ENCODE data around the gene TIPRL. TPM values are rescaled to one million over a fixed set of nuclear protein-coding genes. Genes with fewer than 3 reads are reported as not detected.

The TIPRL gene
- total and polyA plus RNA-seq, 2 experiments from 2014 or later = 44.2 to 47.6 TPM

DNA sequence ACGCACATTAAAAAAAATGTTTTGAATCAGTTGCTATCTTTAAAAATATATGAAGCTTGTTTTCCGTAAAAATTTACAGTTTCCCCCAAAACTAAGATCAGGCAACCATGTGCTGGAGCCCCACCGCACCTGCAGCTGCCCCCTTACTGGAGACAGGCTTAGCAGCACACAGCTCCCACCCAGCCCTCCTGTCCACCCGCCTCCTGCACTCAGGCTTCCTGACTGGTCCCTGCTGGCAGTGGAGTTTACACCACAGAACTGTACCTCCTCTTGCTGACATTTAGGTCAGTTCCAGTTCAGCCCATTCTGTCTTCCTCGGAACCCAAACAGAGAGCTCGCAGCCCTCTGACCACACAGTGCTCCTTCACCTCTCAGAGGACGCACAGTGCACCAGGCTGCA lies 44.1 kb upstream of the TIPRL start:
- Histone ChIP-seq H3K79me2 (peaks cover 54% of the 10 kb centered on the region), H3K4me1 (ENCODE audit: insufficient read depth) (peaks cover 19% of the 10 kb centered on the region), H2AFZ (no peak overlapping the region), H4K20me1 (ENCODE audit: insufficient read depth, poor library complexity, severe bottlenecking) (no peaks in the 10 kb centered on the region), H3K9me3 (ENCODE audit: low read depth) (no peaks in the 10 kb centered on the region), H3K27me3 (no peaks in the 10 kb centered on the region), H3K4me3 (peak overlapping the region; percentile 92), H3K9me2 (replicated peaks; ENCODE audit: insufficient read depth) (no peaks in the 10 kb centered on the region), H3K4me2 (peak overlapping the region; percentile 98), H3K36me3 (replicated peaks; ENCODE audit: insufficient read depth, low read depth) (no peaks in the 10 kb centered on the region), H3K27ac (no peak overlapping the region)
- TF ChIP-seq EZH2phosphoT487 (IDR thresholded peaks at IDR 0.05; ENCODE audit: low read depth, severe bottlenecking, unreplicated experiment) (no peak), EZH2 (IDR thresholded peaks at IDR 0.05; ENCODE audit: borderline replicate concordance) (no peak), CTCF (IDR thresholded peaks at IDR 0.05; ENCODE audit: poor library complexity) (no peak)
- WGBS (ENCODE audit: low lambda C conversion rate, missing lambda C conversion rate) = 69% methylated on average over 7 of the region's 7 CpGs
- DNase-seq (ENCODE audit: low spot score) = no peak

DNA sequence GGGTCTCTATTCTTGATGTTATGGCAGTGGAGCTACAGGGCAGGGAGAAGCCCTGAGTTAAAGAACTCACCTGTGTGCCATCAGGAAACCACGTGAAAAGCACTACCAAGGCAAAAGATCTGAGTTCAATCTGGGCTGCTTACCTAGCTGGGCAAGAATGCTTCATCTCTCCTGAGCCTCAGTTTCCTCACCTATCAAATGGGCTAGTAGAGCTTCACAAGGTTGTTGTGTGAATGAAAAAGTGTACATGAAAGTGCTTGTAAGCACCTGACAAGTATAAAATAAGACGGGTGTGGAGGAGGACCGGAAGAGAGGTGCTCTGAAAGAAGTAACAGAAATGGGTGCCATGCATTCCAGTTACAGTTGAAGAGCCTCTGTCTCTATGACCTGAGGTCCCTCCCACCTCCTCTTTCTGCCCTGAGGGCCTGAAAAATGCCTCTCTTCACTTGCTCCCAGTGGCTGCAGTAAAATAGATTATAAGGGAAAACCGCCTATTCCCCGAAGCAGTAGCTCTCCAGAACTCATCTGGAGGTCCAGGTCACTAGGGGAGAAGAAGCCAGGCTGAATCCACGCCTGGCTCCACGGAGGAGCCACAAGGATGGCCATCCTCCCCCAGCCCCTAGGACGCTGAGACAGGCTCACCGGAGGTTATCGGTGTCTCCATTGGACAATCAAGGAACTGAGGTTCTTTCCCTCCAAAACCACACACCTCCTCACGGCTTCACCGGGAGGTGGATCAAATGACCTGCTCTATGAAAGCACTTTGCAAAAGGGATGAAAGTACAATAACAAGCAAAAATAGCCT lies 43.4 kb upstream of the TIPRL start:
- H3K9me2 ChIP-seq (replicated peaks; ENCODE audit: insufficient read depth) = no peaks in the 10 kb centered on the region
- peak overlapping the region; percentile 98 for H3K4me2 ChIP-seq
- peaks cover 19% of the 10 kb centered on the region for H3K4me1 ChIP-seq (ENCODE audit: insufficient read depth)
- peak overlapping the region; percentile 95 for H2AFZ ChIP-seq
- TF ChIP-seq EZH2 (IDR thresholded peaks at IDR 0.05; ENCODE audit: borderline replicate concordance) = no peak
- TF ChIP-seq CTCF (IDR thresholded peaks at IDR 0.05; ENCODE audit: poor library complexity) = no peak
- TF ChIP-seq EZH2phosphoT487 (IDR thresholded peaks at IDR 0.05; ENCODE audit: low read depth, severe bottlenecking, unreplicated experiment) = no peak
- H3K36me3 ChIP-seq (replicated peaks; ENCODE audit: insufficient read depth, low read depth) = no peaks in the 10 kb centered on the region
- peak overlapping the region; percentile 92 for H3K4me3 ChIP-seq
- no peaks in the 10 kb centered on the region for H3K9me3 ChIP-seq (ENCODE audit: low read depth)
- no peaks in the 10 kb centered on the region for H3K27me3 ChIP-seq
- H4K20me1 ChIP-seq (ENCODE audit: insufficient read depth, poor library complexity, severe bottlenecking) = no peaks in the 10 kb centered on the region
- H3K79me2 ChIP-seq = peaks cover 50% of the 10 kb centered on the region
- DNase-seq (ENCODE audit: low spot score) = no peak
- 24% methylated on average over 12 of the region's 12 CpGs for WGBS (ENCODE audit: low lambda C conversion rate, missing lambda C conversion rate)
- peak overlapping the region; percentile 96 for H3K27ac ChIP-seq

DNA sequence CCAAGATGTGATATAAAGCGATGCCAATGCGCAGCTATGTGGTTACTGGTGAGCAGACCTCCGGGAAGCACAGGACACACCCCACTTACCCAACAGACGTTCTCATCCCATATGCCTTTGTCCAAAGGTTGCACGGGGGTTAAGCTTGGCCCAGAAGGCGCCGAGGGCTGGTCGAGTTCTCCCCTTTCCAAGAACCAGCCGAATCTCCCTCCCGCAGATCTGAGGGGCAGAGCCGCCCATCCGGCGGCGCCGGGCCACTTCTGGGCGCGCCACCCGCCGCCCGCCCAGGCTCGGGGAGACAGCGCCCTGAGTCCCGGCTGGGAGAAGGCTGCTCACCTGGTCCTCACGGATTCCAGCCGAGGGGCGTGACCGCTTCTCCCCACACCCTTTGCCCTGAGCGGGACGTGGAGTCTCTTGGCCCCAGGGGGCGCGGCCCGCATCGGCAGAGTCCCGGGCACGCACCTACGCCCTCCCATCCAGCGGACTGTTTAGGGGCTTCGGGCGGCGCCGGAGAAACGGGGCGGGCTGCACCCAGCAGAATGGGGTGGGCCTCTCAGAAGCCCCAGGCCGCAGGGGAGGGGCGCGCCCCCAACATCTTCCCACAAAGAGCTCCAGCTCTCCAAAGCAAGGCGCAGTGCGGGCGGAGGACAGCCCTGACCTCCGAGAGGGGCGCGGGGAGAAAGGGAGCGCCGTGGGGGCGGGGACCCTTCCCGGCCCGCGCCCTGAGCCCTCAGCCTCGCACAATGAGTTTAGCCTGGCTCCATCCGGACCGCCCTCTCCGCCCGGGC lies 42.6 kb upstream of the TIPRL start:
- H3K9me2 ChIP-seq (replicated peaks; ENCODE audit: insufficient read depth) = no peaks in the 10 kb centered on the region
- H2AFZ ChIP-seq = peak overlapping the region; percentile 95
- H3K4me2 ChIP-seq = peak overlapping the region; percentile 98
- DNase-seq (ENCODE audit: low spot score) = peak; percentile 69
- H3K4me1 ChIP-seq (ENCODE audit: insufficient read depth) = peaks cover 19% of the 10 kb centered on the region
- H3K9me3 ChIP-seq (ENCODE audit: low read depth) = no peaks in the 10 kb centered on the region
- under 1% methylated on average over 47 of the region's 63 CpGs for WGBS (ENCODE audit: low lambda C conversion rate, missing lambda C conversion rate)
- H3K27me3 ChIP-seq = no peaks in the 10 kb centered on the region
- no peaks in the 10 kb centered on the region for H3K36me3 ChIP-seq (replicated peaks; ENCODE audit: insufficient read depth, low read depth)
- no peaks in the 10 kb centered on the region for H4K20me1 ChIP-seq (ENCODE audit: insufficient read depth, poor library complexity, severe bottlenecking)
- peak overlapping the region; percentile 96 for H3K27ac ChIP-seq
- H3K4me3 ChIP-seq = peak overlapping the region; percentile 92
- H3K79me2 ChIP-seq = peaks cover 42% of the 10 kb centered on the region
- TF ChIP-seq EZH2phosphoT487 (IDR thresholded peaks at IDR 0.05; ENCODE audit: low read depth, severe bottlenecking, unreplicated experiment) (no peak), EZH2 (IDR thresholded peaks at IDR 0.05; ENCODE audit: borderline replicate concordance) (no peak), CTCF (IDR thresholded peaks at IDR 0.05; ENCODE audit: poor library complexity) (no peak)
